Measurements from ENCODE around the gene TRIB2.

TRIB2 gene

GRCh38 chr2:12701786-12702167 is 15.0 kb upstream of the TRIB2 start:
- TF ChIP-seq HDGF (IDR thresholded peaks at IDR 0.05; ENCODE audit: borderline replicate concordance) = no peak
- no peak for TF ChIP-seq NFRKB (IDR thresholded peaks at IDR 0.05)
- no peak for TF ChIP-seq FOXM1 (IDR thresholded peaks at IDR 0.05; ENCODE audit: borderline replicate concordance)
- no peak for TF ChIP-seq ELF4 (IDR thresholded peaks at IDR 0.05)
- TF ChIP-seq L3MBTL2 (conservative IDR thresholded peaks at IDR 0.05) = no peak
- TF ChIP-seq ZNF384 (IDR thresholded peaks at IDR 0.05) = no peak
- TF ChIP-seq CTBP1 (IDR thresholded peaks at IDR 0.05; ENCODE audit: borderline replicate concordance) = no peak
- no peak for TF ChIP-seq SP1 (IDR thresholded peaks at IDR 0.05)
- TF ChIP-seq PKNOX1 (IDR thresholded peaks at IDR 0.05) = no peak
- TF ChIP-seq FOXK2 (IDR thresholded peaks at IDR 0.05) = no peak
- TF ChIP-seq LEF1 (IDR thresholded peaks at IDR 0.05; ENCODE audit: borderline replicate concordance) = no peak
- TF ChIP-seq FOXA1 (IDR thresholded peaks at IDR 0.05) = no peak
- no peak for TF ChIP-seq SUZ12 (IDR thresholded peaks at IDR 0.05)
- DNase-seq (ENCODE audit: extremely low spot score) = no peak
- ChIA-PET CTCF (no interaction called here), POLR2A (no interaction called here)

- TF ChIP-seq ARNT (IDR thresholded peaks at IDR 0.05) (no peak), TARDBP (IDR thresholded peaks at IDR 0.05) (no peak), FOXK2 (IDR thresholded peaks at IDR 0.05) (no peak)
- DNase-seq (ENCODE audit: extremely low spot score) = no peak
- ChIA-PET CTCF (no interaction called here), POLR2A (interaction anchor here (0.7 kb wide), 1 partner anchor 14 kb away, joined by 3 read pairs; the partner anchor contains the start of gene TRIB2)
These were observed 14.3 kb upstream of the TRIB2 start for GRCh38 chr2:12702168-12703121.

GRCh38 chr2:12704378-12704777 is 12.4 kb upstream of the TRIB2 start:
- no peak for TF ChIP-seq CTBP1 (IDR thresholded peaks at IDR 0.05; ENCODE audit: borderline replicate concordance)
- TF ChIP-seq ZNF384 (IDR thresholded peaks at IDR 0.05) = no peak
- no peak for TF ChIP-seq ELF4 (IDR thresholded peaks at IDR 0.05)
- no peak for TF ChIP-seq SUZ12 (IDR thresholded peaks at IDR 0.05)
- TF ChIP-seq ARNT (IDR thresholded peaks at IDR 0.05) = no peak
- TF ChIP-seq HDGF (IDR thresholded peaks at IDR 0.05; ENCODE audit: borderline replicate concordance) = no peak
- no peak for TF ChIP-seq BHLHE40 (IDR thresholded peaks at IDR 0.05; ENCODE audit: borderline replicate concordance)
- TF ChIP-seq NFRKB (IDR thresholded peaks at IDR 0.05) = no peak
- TF ChIP-seq PKNOX1 (IDR thresholded peaks at IDR 0.05) = no peak
- TF ChIP-seq FOXM1 (IDR thresholded peaks at IDR 0.05; ENCODE audit: borderline replicate concordance) = no peak
- no peak for TF ChIP-seq SP1 (IDR thresholded peaks at IDR 0.05)
- TF ChIP-seq FOXK2 (IDR thresholded peaks at IDR 0.05) = no peak
- POLR2A ChIA-PET = no interaction called here
- DNase-seq (ENCODE audit: extremely low spot score) = no peak
- CTCF ChIA-PET = no interaction called here

GRCh38 chr2:12705230-12705629 is 11.5 kb upstream of the TRIB2 start:
- ChIA-PET POLR2A (no interaction called here), CTCF (interaction anchor here (0.6 kb wide), 1 partner anchor 221 kb away, joined by 4 read pairs; no protein-coding TSS in a partner anchor)
- DNase-seq (ENCODE audit: extremely low spot score) = no peak
- TF ChIP-seq LEF1 (IDR thresholded peaks at IDR 0.05; ENCODE audit: borderline replicate concordance) (no peak), FOXK2 (IDR thresholded peaks at IDR 0.05) (no peak), L3MBTL2 (conservative IDR thresholded peaks at IDR 0.05) (no peak), ARNT (IDR thresholded peaks at IDR 0.05) (no peak), BHLHE40 (IDR thresholded peaks at IDR 0.05; ENCODE audit: borderline replicate concordance) (no peak), HDGF (IDR thresholded peaks at IDR 0.05; ENCODE audit: borderline replicate concordance) (no peak), NFRKB (IDR thresholded peaks at IDR 0.05) (no peak), ZNF384 (IDR thresholded peaks at IDR 0.05) (no peak)

- DNase-seq (ENCODE audit: extremely low spot score) = no peak
- ChIA-PET CTCF (interaction anchor here (0.6 kb wide), 1 partner anchor 221 kb away, joined by 4 read pairs; no protein-coding TSS in a partner anchor), POLR2A (no interaction called here)
- TF ChIP-seq ARNT (IDR thresholded peaks at IDR 0.05) (no peak), FOXK2 (IDR thresholded peaks at IDR 0.05) (no peak), BHLHE40 (IDR thresholded peaks at IDR 0.05; ENCODE audit: borderline replicate concordance) (no peak), L3MBTL2 (conservative IDR thresholded peaks at IDR 0.05) (no peak), ELF4 (IDR thresholded peaks at IDR 0.05) (no peak), HDGF (IDR thresholded peaks at IDR 0.05; ENCODE audit: borderline replicate concordance) (no peak), LEF1 (IDR thresholded peaks at IDR 0.05; ENCODE audit: borderline replicate concordance) (no peak), FOXM1 (IDR thresholded peaks at IDR 0.05; ENCODE audit: borderline replicate concordance) (no peak), SUZ12 (IDR thresholded peaks at IDR 0.05) (no peak), NFRKB (IDR thresholded peaks at IDR 0.05) (no peak), CTBP1 (IDR thresholded peaks at IDR 0.05; ENCODE audit: borderline replicate concordance) (no peak), PKNOX1 (IDR thresholded peaks at IDR 0.05) (no peak), FOXA1 (IDR thresholded peaks at IDR 0.05) (no peak), ZNF384 (IDR thresholded peaks at IDR 0.05) (no peak), SP1 (IDR thresholded peaks at IDR 0.05) (no peak), TARDBP (IDR thresholded peaks at IDR 0.05) (no peak)
These were observed 11.0 kb upstream of the TRIB2 start for GRCh38 chr2:12705742-12706141.
